ENCODE measurements around the gene CASP3. TPM values are rescaled to one million over a fixed set of nuclear protein-coding genes. Genes with fewer than 3 reads are reported as not detected.
A peak's percentile ranks its signal among the peaks of the same experiment; 100 is the strongest.
"Not testable (repeated sequence)": the region's sequence is repeated elsewhere in the genome, so short reads cannot be mapped to it uniquely, and the experiment has no call there.

Gene CASP3
- total and polyA plus RNA-seq, 5 donors, result 8.6 to 11.0 (median 10.5) TPM

GRCh38 chr4:184662236-184662635 is 13.0 kb upstream of the CASP3 start:
- intact Hi-C loops (cut with DNase I), result no loop called here
- no peak overlapping the region for H3K27ac ChIP-seq (ENCODE audit: low read length)
- no peaks in the 10 kb centered on the region for H3K4me1 ChIP-seq (ENCODE audit: control insufficient read depth, insufficient read depth, low read length)
- ATAC-seq (no peak), DNase-seq (no peak)
- no peaks in the 10 kb centered on the region for H3K27me3 ChIP-seq (ENCODE audit: control insufficient read depth, insufficient read depth)
- WGBS, result 45% methylated on average over 1 of the region's 1 CpG
- no peak overlapping the region for H3K4me3 ChIP-seq (ENCODE audit: low read length)
- H3K9me3 ChIP-seq (ENCODE audit: control insufficient read depth, low read length), result no peaks in the 10 kb centered on the region

GRCh38 chr4:184660978-184661377 is 11.7 kb upstream of the CASP3 start:
- no peak for ATAC-seq
- intact Hi-C loops (cut with DNase I), result no loop called here

GRCh38 chr4:184657820-184658219 is 8.6 kb upstream of the CASP3 start:
- H3K4me3 ChIP-seq (ENCODE audit: low read length); intact Hi-C loops (cut with DNase I); H3K9me3 ChIP-seq (ENCODE audit: control insufficient read depth, low read length); H3K4me1 ChIP-seq (ENCODE audit: control insufficient read depth, insufficient read depth, low read length); H3K27ac ChIP-seq (ENCODE audit: low read length); ATAC-seq; H3K27me3 ChIP-seq (ENCODE audit: control insufficient read depth, insufficient read depth); DNase-seq: not testable (repeated sequence)
- WGBS, result 99% methylated on average over 9 of the region's 9 CpGs

More at GRCh38 chr4:184660978-184661377, 11.7 kb upstream of the CASP3 start:
- DNase-seq, result no peak
- Histone ChIP-seq H3K4me3 (ENCODE audit: low read length) (no peak overlapping the region), H3K27ac (ENCODE audit: low read length) (no peak overlapping the region), H3K4me1 (ENCODE audit: control insufficient read depth, insufficient read depth, low read length) (no peaks in the 10 kb centered on the region), H3K27me3 (ENCODE audit: control insufficient read depth, insufficient read depth) (no peaks in the 10 kb centered on the region), H3K9me3 (ENCODE audit: control insufficient read depth, low read length) (no peaks in the 10 kb centered on the region)

GRCh38 chr4:184657144-184657543 is 7.9 kb upstream of the CASP3 start:
- WGBS, result 87% methylated on average over 3 of the region's 3 CpGs
- intact Hi-C loops (cut with DNase I), result no loop called here
- ATAC-seq (no peak), DNase-seq (no peak)
- no peak overlapping the region for H3K27ac ChIP-seq (ENCODE audit: low read length)
- no peak overlapping the region for H3K4me3 ChIP-seq (ENCODE audit: low read length)
- H3K4me1 ChIP-seq (ENCODE audit: control insufficient read depth, insufficient read depth, low read length), result no peaks in the 10 kb centered on the region
- H3K27me3 ChIP-seq (ENCODE audit: control insufficient read depth, insufficient read depth), result no peaks in the 10 kb centered on the region
- H3K9me3 ChIP-seq (ENCODE audit: control insufficient read depth, low read length), result no peaks in the 10 kb centered on the region

- H3K27ac ChIP-seq (ENCODE audit: low read length), result no peak overlapping the region
These were observed 6.9 kb upstream of the CASP3 start for GRCh38 chr4:184655889-184656869.

GRCh38 chr4:184653650-184654049 is 4.4 kb upstream of the CASP3 start:
- Histone ChIP-seq H3K9me3 (ENCODE audit: control insufficient read depth, low read length) (no peaks in the 10 kb centered on the region), H3K27ac (ENCODE audit: low read length) (no peak overlapping the region), H3K27me3 (ENCODE audit: control insufficient read depth, insufficient read depth) (no peaks in the 10 kb centered on the region), H3K4me1 (ENCODE audit: control insufficient read depth, insufficient read depth, low read length) (no peaks in the 10 kb centered on the region), H3K4me3 (ENCODE audit: low read length) (no peak overlapping the region)
- intact Hi-C loops (cut with DNase I), result no loop called here
- ATAC-seq, result no peak
- 35% methylated on average over 2 of the region's 2 CpGs for WGBS
- no peak for DNase-seq

More at GRCh38 chr4:184655889-184656869, 6.9 kb upstream of the CASP3 start:
- Histone ChIP-seq H3K27me3 (ENCODE audit: control insufficient read depth, insufficient read depth) (no peaks in the 10 kb centered on the region), H3K4me1 (ENCODE audit: control insufficient read depth, insufficient read depth, low read length) (no peaks in the 10 kb centered on the region), H3K9me3 (ENCODE audit: control insufficient read depth, low read length) (no peaks in the 10 kb centered on the region), H3K4me3 (ENCODE audit: low read length) (no peak overlapping the region)
- 81% methylated on average over 8 of the region's 8 CpGs for WGBS
- ATAC-seq (no peak), DNase-seq (no peak)
- intact Hi-C loops (cut with DNase I), result no loop called here

- H3K27me3 ChIP-seq (ENCODE audit: control insufficient read depth, insufficient read depth); ATAC-seq; intact Hi-C loops (cut with DNase I); H3K4me3 ChIP-seq (ENCODE audit: low read length); H3K27ac ChIP-seq (ENCODE audit: low read length); H3K9me3 ChIP-seq (ENCODE audit: control insufficient read depth, low read length); DNase-seq; H3K4me1 ChIP-seq (ENCODE audit: control insufficient read depth, insufficient read depth, low read length): not testable (repeated sequence)
These were observed 3.4 kb upstream of the CASP3 start for GRCh38 chr4:184652681-184653080.

GRCh38 chr4:184651899-184652298 is 2.7 kb upstream of the CASP3 start:
- H3K27me3 ChIP-seq (ENCODE audit: control insufficient read depth, insufficient read depth), result no peaks in the 10 kb centered on the region
- H3K9me3 ChIP-seq (ENCODE audit: control insufficient read depth, low read length), result no peaks in the 10 kb centered on the region
- no peak overlapping the region for H3K27ac ChIP-seq (ENCODE audit: low read length)
- WGBS, result 96% methylated on average over 8 of the region's 8 CpGs
- peaks cover 5% of the 10 kb centered on the region for H3K4me1 ChIP-seq (ENCODE audit: control insufficient read depth, insufficient read depth, low read length)
- H3K4me3 ChIP-seq (ENCODE audit: low read length), result no peak overlapping the region
- no peak for ATAC-seq
- intact Hi-C loops (cut with DNase I), result no loop called here
- no peak for DNase-seq

- intact Hi-C loops (cut with DNase I), result loop anchor here in 1 of 4 donors (10.0 kb wide), 1 partner anchor 95 kb away; no protein-coding TSS in a partner anchor
- DNase-seq (peak in 1 of 3 donors; percentile 67), ATAC-seq (peak; percentile 4 to 22)
- Histone ChIP-seq H3K27ac (ENCODE audit: low read length) (peak overlapping the region; percentile 97), H3K27me3 (ENCODE audit: control insufficient read depth, insufficient read depth) (no peaks in the 10 kb centered on the region), H3K4me1 (ENCODE audit: control insufficient read depth, insufficient read depth, low read length) (peaks cover 7% of the 10 kb centered on the region), H3K9me3 (ENCODE audit: control insufficient read depth, low read length) (no peaks in the 10 kb centered on the region), H3K4me3 (ENCODE audit: low read length) (peak overlapping the region; percentile 93)
- WGBS, result 29% methylated on average over 21 of the region's 21 CpGs
These were observed 966 bp upstream of the CASP3 start for GRCh38 chr4:184649971-184650855.

GRCh38 chr4:184648313-184649025 is 778 bp downstream of the CASP3 start:
- H3K27ac ChIP-seq (ENCODE audit: low read length), result peak overlapping the region; percentile 94
- H3K9me3 ChIP-seq (ENCODE audit: control insufficient read depth, low read length), result no peaks in the 10 kb centered on the region
- H3K4me1 ChIP-seq (ENCODE audit: control insufficient read depth, insufficient read depth, low read length), result peaks cover 7% of the 10 kb centered on the region
- WGBS, result 0% methylated on average over 52 of the region's 52 CpGs
- intact Hi-C loops (cut with DNase I), result loop anchor here in 1 of 4 donors (10.0 kb wide), 1 partner anchor 94 kb away; no protein-coding TSS in a partner anchor
- DNase-seq (peak; percentile 75 to 91 (median 89)), ATAC-seq (peak; percentile 64 to 67)
- H3K27me3 ChIP-seq (ENCODE audit: control insufficient read depth, insufficient read depth), result no peaks in the 10 kb centered on the region
- peak overlapping the region; percentile 82 for H3K4me3 ChIP-seq (ENCODE audit: low read length)

Data from right cardiac atrium (tissue), 5 donors.